Hypothalamus (tissue), 51 donors: ENCODE data around the gene RBM20.

Experiments
- DNase-seq, 51 donors: peaks; one replicate each; lab custom pipeline; 2025; lab: John Stamatoyannopoulos, UW

Gene RBM20

DNA sequence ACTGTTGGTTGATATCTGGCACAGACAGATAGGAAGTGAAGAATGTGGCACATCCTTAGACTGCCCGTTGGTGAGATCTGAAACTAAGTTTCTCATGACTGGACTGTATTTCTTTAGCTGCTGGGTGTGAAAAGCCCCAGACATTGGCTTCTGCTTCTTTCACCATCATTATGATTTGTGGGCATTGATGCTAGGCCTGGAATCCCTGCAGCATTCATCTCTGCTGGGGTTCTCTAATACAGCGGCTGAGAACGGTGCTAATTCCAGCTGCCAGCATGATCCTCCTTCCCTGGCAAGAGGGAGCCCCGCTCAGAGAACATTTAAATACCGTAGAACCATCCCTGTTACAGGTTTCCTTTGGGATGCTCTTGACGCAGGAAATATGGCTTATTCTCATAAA, 26.2 kb downstream of the RBM20 start:
- DNase-seq: no peak

GRCh38 chr10:110671788-110672579, 27.8 kb downstream of the RBM20 start:
- DNase-seq: peak in 46 of 51 donors; percentile 6 to 77 (median 46)

DNA sequence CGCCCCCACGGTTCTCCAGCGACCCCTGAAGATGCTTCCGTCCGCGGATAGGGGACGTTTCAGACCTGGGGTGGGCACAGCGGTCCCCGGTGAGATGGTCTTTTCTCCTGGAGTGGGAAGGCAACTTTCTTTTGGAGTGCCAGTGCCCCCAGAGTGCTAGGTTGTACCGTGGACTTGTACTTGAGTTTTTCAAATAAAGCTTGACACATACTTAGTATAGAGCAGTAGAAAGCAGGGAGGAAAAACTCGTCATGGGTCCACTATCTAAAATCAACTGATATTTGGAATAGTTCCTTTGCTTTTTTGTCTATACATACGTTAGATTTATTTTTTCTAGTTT, 28.4 kb downstream of the RBM20 start:
- no peak for DNase-seq

DNA sequence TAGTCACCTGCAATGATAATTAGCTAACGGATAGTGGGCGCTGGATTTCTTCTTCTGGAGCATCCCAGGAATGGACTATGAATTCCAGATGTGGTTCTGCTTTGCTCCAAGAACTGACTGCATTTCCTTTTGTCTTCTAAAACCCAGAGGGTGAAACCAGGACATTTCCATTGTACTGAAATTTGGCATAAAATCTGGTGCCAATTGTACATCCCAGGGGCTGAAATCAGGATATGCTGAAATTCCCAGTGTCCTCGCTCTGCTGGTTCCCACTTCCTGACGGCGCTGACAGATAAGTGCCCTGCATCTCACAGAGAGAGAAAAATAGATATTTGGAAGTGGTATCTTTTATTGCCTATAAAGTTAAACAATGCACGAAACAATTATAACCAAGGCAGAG, 31.9 kb downstream of the RBM20 start:
- no peak for DNase-seq

GRCh38 chr10:110679486-110680272, 35.5 kb downstream of the RBM20 start:
- no peak for DNase-seq

DNA sequence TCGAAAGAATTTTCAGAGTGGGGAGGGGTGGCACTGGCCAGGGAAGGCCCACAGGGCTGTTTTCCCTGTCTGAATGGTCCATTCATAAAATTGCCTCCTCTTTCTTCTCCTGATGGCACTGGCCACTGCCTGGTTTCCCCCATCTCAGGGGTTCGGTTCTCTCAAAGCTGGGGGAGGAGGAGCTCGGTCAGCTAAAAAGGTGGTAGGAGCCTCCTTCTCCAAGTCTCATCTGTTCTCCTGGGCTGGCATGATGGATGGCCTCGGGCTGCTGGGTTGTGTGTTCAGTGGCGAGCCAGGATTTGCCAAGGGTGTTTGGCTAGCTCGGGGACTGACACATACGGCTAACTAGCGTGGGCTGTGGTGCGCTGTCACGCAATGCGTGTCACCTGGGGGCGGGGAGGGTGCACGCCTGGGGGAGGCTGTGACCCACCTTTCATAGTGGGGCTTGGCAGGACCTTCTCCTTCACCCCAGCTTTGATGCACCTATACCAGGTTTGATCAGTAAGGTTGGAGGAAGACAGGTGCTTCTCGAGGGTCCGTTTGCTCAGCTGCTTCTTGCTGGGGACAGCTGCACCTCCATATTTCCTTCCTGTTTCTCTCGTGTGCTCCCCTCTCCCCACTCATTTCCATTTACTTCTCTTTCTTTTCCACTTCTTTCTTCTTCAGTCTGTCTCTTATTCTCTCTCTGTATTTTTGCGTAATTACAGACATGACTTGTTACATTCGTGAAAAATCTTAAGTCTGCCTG, 36.3 kb downstream of the RBM20 start:
- no peak for DNase-seq

- DNase-seq: peak in 14 of 51 donors; percentile 2 to 34 (median 9)
Measured at GRCh38 chr10:110681023-110681681, 37.0 kb downstream of the RBM20 start.

GRCh38 chr10:110682348-110682747, 38.2 kb downstream of the RBM20 start:
- DNase-seq: no peak

- no peak for DNase-seq
Measured at GRCh38 chr10:110684800-110685446, 40.8 kb downstream of the RBM20 start.

GRCh38 chr10:110686047-110686446, 41.9 kb downstream of the RBM20 start:
- no peak for DNase-seq

GRCh38 chr10:110686949-110687348, 42.8 kb downstream of the RBM20 start:
- no peak for DNase-seq

DNA sequence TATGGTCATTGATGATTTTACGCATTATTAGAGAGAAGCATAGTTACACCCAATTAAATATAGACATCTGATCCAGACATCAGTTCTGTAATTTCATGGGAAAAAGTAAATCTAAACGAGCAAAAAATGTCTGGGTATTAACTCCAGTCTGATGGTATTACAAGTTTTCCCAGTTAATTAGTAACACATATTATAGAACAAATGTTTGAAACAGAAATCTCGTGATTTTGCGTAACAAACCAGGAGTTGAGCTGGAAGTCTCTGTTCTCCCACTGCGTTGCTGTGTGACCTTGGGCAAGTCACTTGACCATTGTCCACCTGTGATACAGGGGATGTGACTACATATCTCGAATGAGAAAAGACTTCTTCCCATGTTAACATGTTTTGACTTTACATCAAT, 43.3 kb downstream of the RBM20 start:
- DNase-seq: no peak

DNA sequence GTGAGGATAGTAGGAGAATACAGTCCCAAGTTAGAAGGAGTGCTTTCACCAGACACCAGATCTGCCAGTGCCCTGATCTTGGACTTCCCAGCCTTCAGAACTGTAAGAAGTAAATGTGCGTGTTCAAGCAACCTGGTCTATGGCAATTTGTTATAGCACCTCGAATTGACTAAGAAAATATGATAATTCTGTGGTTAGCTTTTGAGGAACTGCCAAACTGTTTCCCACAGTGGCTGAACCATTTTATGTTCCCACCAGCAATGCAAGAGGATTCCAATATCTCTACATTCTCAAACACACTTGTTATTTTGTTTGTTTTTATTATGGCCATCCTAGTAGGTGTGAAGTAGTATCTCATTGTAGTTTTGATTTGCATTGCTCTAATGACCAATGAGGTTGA, 47.0 kb downstream of the RBM20 start:
- DNase-seq: no peak

DNA sequence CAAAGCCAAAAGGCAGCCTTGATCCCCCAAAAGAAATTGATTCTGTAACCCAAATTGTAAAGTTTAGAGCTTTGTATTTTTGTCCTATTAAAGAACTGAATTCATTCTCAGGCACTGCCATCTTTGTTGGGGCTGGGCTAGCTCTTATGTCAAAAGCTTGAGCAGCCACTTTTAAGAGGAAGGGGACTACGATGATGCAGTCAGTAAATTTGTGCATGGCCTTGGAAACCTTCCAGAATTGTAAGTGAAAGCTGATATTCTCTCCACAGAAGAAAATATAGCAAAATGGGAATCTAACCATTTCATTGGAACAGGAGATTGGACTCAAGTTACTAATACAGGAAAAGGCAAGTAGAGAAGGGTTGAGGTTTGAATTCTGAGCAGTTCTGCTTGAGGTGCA, 50.1 kb downstream of the RBM20 start:
- no peak for DNase-seq

DNA sequence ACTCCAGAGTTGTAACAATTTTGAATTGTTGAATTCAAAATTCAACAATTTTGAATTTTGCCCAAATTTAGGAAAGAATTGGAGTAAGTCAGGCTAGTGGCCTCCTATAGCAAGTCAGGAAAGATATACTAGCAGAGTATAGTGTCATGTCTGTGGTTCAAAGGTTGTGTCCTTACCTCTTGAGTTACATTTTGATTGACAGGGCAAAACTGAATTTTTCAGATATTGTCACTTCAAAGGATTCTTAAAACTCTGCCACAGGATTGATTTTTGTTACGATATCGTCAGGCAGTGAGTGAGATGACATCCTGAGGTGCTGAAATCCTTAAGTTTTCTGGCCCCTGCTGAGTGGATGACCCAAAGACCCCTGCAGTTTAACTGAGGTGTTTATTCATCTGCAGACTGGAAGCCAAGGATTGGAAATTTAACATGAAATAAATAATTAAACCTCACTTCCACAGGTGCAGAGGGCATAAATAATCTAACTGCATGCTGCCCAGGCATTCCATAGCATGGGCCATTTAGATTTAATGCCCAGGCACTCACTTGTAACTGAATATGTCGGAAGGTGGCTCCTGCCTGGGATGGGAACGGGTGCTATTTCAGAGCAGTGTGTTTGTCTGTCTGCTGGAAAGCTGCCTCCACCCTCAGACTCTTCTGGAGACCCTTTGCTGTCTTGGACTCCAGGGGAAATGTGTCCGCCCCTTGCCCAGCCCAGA, 50.8 kb downstream of the RBM20 start:
- DNase-seq: no peak

DNA sequence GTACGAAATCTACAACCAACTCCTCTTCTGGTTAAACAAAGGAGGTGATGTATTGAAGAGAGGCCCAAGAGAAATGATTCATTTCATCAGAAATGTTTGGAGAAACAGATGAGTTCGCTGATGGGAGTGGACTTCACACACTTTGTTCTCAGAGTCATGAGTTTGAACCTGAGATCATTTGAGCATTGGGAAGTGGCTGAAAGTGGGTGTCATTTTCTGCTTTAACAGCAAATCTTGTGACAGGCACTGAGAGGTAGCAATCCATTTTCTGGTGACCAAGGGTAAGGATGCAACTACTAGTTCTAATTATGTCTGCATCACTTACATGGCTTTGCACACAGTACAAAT, 51.4 kb downstream of the RBM20 start:
- DNase-seq: no peak

DNA sequence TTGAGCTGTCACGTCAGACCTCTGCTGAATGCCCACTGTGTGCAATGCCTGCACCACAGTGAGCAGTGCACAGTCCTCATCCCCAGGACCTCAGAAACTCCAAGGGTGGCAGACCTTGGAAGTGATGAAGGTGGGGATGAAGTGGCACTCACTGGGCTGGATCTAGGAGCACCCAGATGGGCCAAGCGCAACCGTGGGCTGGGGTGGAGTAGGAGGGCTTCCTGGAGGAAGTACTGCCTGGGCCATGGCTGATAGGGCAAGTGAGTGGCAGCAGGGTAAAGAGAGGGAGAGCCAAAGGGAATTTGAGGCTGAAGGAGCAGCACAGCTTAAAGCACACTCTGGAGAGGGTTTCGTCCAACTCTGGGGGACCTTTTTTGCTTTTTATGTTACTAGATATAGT, 52.3 kb downstream of the RBM20 start:
- DNase-seq: no peak

DNA sequence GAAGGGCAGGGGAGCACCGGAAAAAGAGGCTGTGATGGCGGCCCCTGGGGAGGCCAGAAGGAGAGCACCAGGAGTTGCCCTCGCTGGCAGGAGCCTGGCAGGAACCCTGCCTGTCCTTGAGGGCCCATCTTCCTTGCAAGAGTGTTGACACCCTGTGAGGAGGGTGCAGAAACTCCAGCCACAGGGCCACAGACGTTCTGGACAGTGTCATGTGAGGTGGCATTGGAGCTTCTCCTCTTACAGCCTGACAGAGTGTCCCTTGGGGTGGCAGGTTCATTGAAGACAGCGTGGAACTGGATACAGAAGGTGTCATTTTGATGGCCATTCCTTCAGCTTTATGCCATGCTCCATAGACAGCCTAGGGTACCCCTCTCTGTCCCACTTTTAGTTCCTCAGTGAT, 54.2 kb downstream of the RBM20 start:
- no peak for DNase-seq

DNA sequence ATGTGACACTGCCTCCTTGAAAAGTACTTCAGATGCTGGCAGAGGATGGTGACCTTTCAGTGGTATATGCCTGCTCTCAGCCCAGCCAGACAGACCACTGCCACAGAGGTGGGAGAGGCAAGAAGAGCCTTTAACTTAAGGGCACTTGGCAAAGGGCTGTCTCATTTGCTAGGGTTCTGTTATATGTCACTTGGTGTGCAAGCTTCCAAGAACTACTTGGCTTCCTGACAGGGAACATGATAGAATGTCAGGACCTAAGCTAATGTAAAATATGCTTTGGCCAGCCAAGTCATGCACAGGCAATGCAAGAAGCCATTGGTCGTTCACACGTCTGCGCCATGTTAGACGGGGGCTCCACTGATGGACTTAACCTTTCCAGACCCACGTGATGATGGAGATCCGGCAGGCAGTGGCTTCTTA, 54.7 kb downstream of the RBM20 start:
- DNase-seq: no peak
